Kidney (tissue), 14 donors: ENCODE measurements around the gene SH3RF3. TPM values are rescaled to one million over a fixed set of nuclear protein-coding genes. Genes with fewer than 3 reads are reported as not detected.
A peak's percentile ranks its signal among the peaks of the same experiment; 100 is the strongest.

Experiments used
- DNase-seq, 5 donors: peaks; one replicate each; pipeline ENCODE4 v3.0.0-alpha.2; 2013 to 2020
- FAIRE-seq: peaks from 2 replicates; lab custom pipeline; 2012; peaks lifted over from hg19 to GRCh38; lab: Jason Lieb, UNC
- H3K27ac ChIP-seq, 2 donors: one replicate each; pipeline ENCODE4 v1.7.0; 2013; ENCODE audit warnings: low read depth in 2 of 2, low read length in 2 of 2, inconsistent platforms in 1 of 2
- H3K27me3 ChIP-seq: one replicate; pipeline ENCODE4 v1.7.1; 2013; ENCODE audit warnings: low read length, inconsistent platforms; ENCODE audit not compliant: control insufficient read depth, insufficient read depth
- H3K36me3 ChIP-seq, 3 donors: one replicate each; pipeline versions ENCODE4 v1.7.0 to v1.7.1; 2013; ENCODE audit warnings: low read length in 3 of 3, control low read depth in 1 of 3, inconsistent platforms in 1 of 3; ENCODE audit not compliant: insufficient read depth in 3 of 3, control insufficient read depth in 2 of 3
- H3K4me1 ChIP-seq, 3 donors: one replicate each; pipeline versions ENCODE4 v1.7.0 to v1.7.1; 2013; ENCODE audit warnings: low read length in 3 of 3, inconsistent platforms in 1 of 3, low read depth in 1 of 3; ENCODE audit not compliant: control insufficient read depth in 2 of 3, insufficient read depth in 2 of 3
- H3K4me3 ChIP-seq, 3 donors: one replicate each; pipeline versions ENCODE4 v1.7.0 to v1.8.1; 2013; ENCODE audit warnings: low read length in 3 of 3, control low read depth in 1 of 3, inconsistent platforms in 1 of 3
- H3K9ac ChIP-seq, 3 donors: one replicate each; pipeline versions ENCODE4 v1.7.0 to v1.7.1; 2013; ENCODE audit warnings: low read length in 3 of 3, control low read depth in 1 of 3, inconsistent platforms in 1 of 3
- H3K9me3 ChIP-seq, 3 donors: one replicate each; pipeline versions ENCODE4 v1.7.0 to v1.7.1; 2013; ENCODE audit warnings: low read length in 3 of 3, control low read depth in 1 of 3, inconsistent platforms in 1 of 3; ENCODE audit not compliant: control insufficient read depth in 2 of 3, insufficient read depth in 1 of 3
- CTCF ChIP-seq: IDR thresholded peaks from 3 replicates; pipeline ENCODE4 v1.5.1; 2012; ENCODE audit warnings: mild to moderate bottlenecking, moderate library complexity, borderline replicate concordance; ENCODE audit not compliant: insufficient read depth; ENCODE audit errors: extremely low read depth
- intact Hi-C: fragments of 100-400 bp; cut with DNase I; formaldehyde crosslinking; loops from one replicate; pipeline ENCODE4 v1.11.1; 2022
- polyA plus RNA-seq: library from polyadenylated mRNA; stranded (reverse); fragments of 350-450 nt; fragmentation: Illumina TruSeq; extraction: RNeasy Lipid Tissue Mini Kit (QIAGEN cat#74804); gene quantifications from one replicate; pipeline ENCODE4 v1.2.3, GENCODE V29; 2014; ENCODE audit warnings: low read depth, low replicate concordance; ENCODE audit not compliant: insufficient read depth
- total RNA-seq: library from RNA; stranded (reverse); fragmentation: NEBNext Ultra II Directional; extraction: Animal tissue kit (Norgen Biotek cat#: 25700); gene quantifications from one replicate; pipeline ENCODE4 v1.2.1, GENCODE V29; 2021
- donor health status: control.
- donor health status: control.
- donor health status: control.
- donor health status: control.
- donor health status: control.
- donor health status: DM: yes; HTN: yes; CAD: no.
- donor health status: Normal renal cell carcinoma (clear cell type).

SH3RF3 gene
- total and polyA plus RNA-seq, 2 donors from 2014 or later = 1.7 to 10.7 TPM

- no peak overlapping the region for H3K4me3 ChIP-seq
- H3K27me3 ChIP-seq = no peaks in the 10 kb centered on the region
- intact Hi-C loops = no loop called here
- FAIRE-seq = no peak
- H3K36me3 ChIP-seq = no peaks in the 10 kb centered on the region
- no peak for DNase-seq
- H3K9me3 ChIP-seq = no peaks in the 10 kb centered on the region
- no peak overlapping the region for H3K9ac ChIP-seq
- TF ChIP-seq CTCF = no peak
- no peak overlapping the region for H3K27ac ChIP-seq
- peaks cover 0 to 15% (median 0%) of the 10 kb centered on the region in 3 donors for H3K4me1 ChIP-seq
These were observed 347.8 kb downstream of the SH3RF3 start for GRCh38 chr2:109476641-109477441.

- Histone ChIP-seq H3K27ac (no peak overlapping the region), H3K4me3 (no peak overlapping the region), H3K27me3 (no peaks in the 10 kb centered on the region), H3K4me1 (peaks cover 0 to 19% (median 3%) of the 10 kb centered on the region in 3 donors), H3K36me3 (no peaks in the 10 kb centered on the region), H3K9ac (no peak overlapping the region), H3K9me3 (no peaks in the 10 kb centered on the region)
- FAIRE-seq (no peak), DNase-seq (peak in 1 of 5 donors; percentile 58)
- intact Hi-C loops = no loop called here
- TF ChIP-seq CTCF = no peak
These were observed 350.0 kb downstream of the SH3RF3 start for GRCh38 chr2:109478906-109479493.

- no peaks in the 10 kb centered on the region for H3K27me3 ChIP-seq
- no peak overlapping the region for H3K4me3 ChIP-seq
- no peak overlapping the region for H3K9ac ChIP-seq
- no peak for TF ChIP-seq CTCF
- FAIRE-seq (no peak), DNase-seq (peak in 1 of 5 donors; percentile 45)
- no peak overlapping the region for H3K27ac ChIP-seq
- H3K4me1 ChIP-seq = peaks cover 0 to 19% (median 3%) of the 10 kb centered on the region in 3 donors
- no peaks in the 10 kb centered on the region for H3K36me3 ChIP-seq
- intact Hi-C loops = no loop called here
- H3K9me3 ChIP-seq = no peaks in the 10 kb centered on the region
These were observed 350.8 kb downstream of the SH3RF3 start for GRCh38 chr2:109479804-109480203.
